Endothelial cell of umbilical vein (primary cell): Measurements from ENCODE around the gene RPL5. TPM values are rescaled to one million over a fixed set of nuclear protein-coding genes. Genes with fewer than 3 reads are reported as not detected.

ENCODE experiments used
- BruUV-seq: library from RNA; stranded (reverse); fragments of 400-500 nt; replicated peaks from 2 replicates; lab custom pipeline; 2021; lab: Mats Ljungman, UMichigan
- CTCF ChIA-PET: fragments of 300-600, 350-600 bp; sonication (Branson Sonifier 250); formaldehyde crosslinking; loops from one replicate; lab custom pipeline; 2021; ENCODE audit warnings: antibody characterized with exemption, inconsistent platforms; lab: Charles Lee
- POLR2A ChIA-PET: fragments of 300-600, 350-600 bp; sonication (Branson Sonifier 250); formaldehyde crosslinking; loops from one replicate; lab custom pipeline; 2021; ENCODE audit warnings: antibody characterized with exemption, inconsistent platforms; lab: Charles Lee
- DNase-seq: peaks from one replicate; pipeline ENCODE4 v3.0.0-alpha.2; 2011; ENCODE audit warnings: low read depth, low spot score
- FAIRE-seq: peaks from 2 replicates; lab custom pipeline; 2011; peaks lifted over from hg19 to GRCh38; lab: Jason Lieb, UNC
- H2AFZ ChIP-seq: 2 replicates; pipeline ENCODE4 v1.6.0; 2012; ENCODE audit warnings: low read depth, low read length, control low read depth, inconsistent platforms
- H3K27ac ChIP-seq: 2 replicates; pipeline ENCODE4 v1.5.1; 2011; ENCODE audit warnings: low read depth, mild to moderate bottlenecking, control low read depth, low read length, moderate library complexity; ENCODE audit not compliant: insufficient read depth
- H3K27me3 ChIP-seq, 2 experiments: 2 replicates each; pipeline versions ENCODE4 v1.6.0 to v1.6.1; 2011; ENCODE audit warnings: low read length in 2 of 2, mixed read lengths in 1 of 2; ENCODE audit not compliant: control insufficient read depth in 2 of 2, insufficient read depth in 2 of 2
- H3K36me3 ChIP-seq, 2 experiments: 2 replicates in 1 of 2; 3 replicates in 1 of 2; pipeline ENCODE4 v1.5.1; 2011; ENCODE audit warnings: low read length in 2 of 2, mild to moderate bottlenecking in 1 of 2, moderate library complexity in 1 of 2; ENCODE audit not compliant: control insufficient read depth in 2 of 2, insufficient read depth in 2 of 2; ENCODE audit errors: extremely low read depth in 1 of 2
- H3K4me1 ChIP-seq: 3 replicates; pipeline ENCODE4 v1.5.1; 2011; ENCODE audit warnings: mild to moderate bottlenecking, low read length; ENCODE audit not compliant: control insufficient read depth, insufficient read depth; ENCODE audit errors: extremely low read depth
- H3K4me2 ChIP-seq: 2 replicates; pipeline ENCODE4 v1.6.1; 2011; ENCODE audit warnings: low read length, control low read depth, mixed read lengths; ENCODE audit not compliant: insufficient read depth
- H3K4me3 ChIP-seq, 3 experiments: fragments of 200-600 bp in 1 of 3; sonication (generic), shearing (Covaris generic) in 1 of 3; replicated peaks in 1 of 3; 2 replicates each; pipeline ENCODE4 v1.5.1; 2011 to 2016; ENCODE audit warnings: control low read depth in 3 of 3, low read length in 3 of 3, mild to moderate bottlenecking in 2 of 3, inconsistent platforms in 1 of 3, low read depth in 1 of 3, moderate library complexity in 1 of 3; ENCODE audit not compliant: insufficient read depth in 1 of 3
- H3K79me2 ChIP-seq: 2 replicates; pipeline ENCODE4 v1.6.0; 2012; ENCODE audit warnings: low read length, inconsistent platforms; ENCODE audit not compliant: control insufficient read depth, insufficient read depth
- H3K9ac ChIP-seq: replicated peaks from 2 replicates; pipeline ENCODE3; 2011; ENCODE audit warnings: low read length, control low read depth; ENCODE audit not compliant: insufficient read depth; ENCODE audit errors: extremely low read depth
- H3K9me1 ChIP-seq: replicated peaks from 3 replicates; pipeline ENCODE4 v1.6.0; 2011; ENCODE audit warnings: mild to moderate bottlenecking, low read length; ENCODE audit not compliant: control insufficient read depth, insufficient read depth; ENCODE audit errors: extremely low read depth
- H3K9me3 ChIP-seq: replicated peaks from 2 replicates; pipeline ENCODE4 v1.5.1; 2012; ENCODE audit warnings: low read length, inconsistent platforms; ENCODE audit not compliant: control insufficient read depth, insufficient read depth
- H4K20me1 ChIP-seq: replicated peaks from 2 replicates; pipeline ENCODE3; 2011; ENCODE audit warnings: mild to moderate bottlenecking, low read length; ENCODE audit not compliant: control insufficient read depth, insufficient read depth; ENCODE audit errors: extremely low read depth
- CTCF ChIP-seq, 2 donors: IDR thresholded peaks; 1 replicate in 1 of 2; 2 replicates in 1 of 2; pipeline ENCODE4 v1.5.1; 2011; ENCODE audit warnings: low read length in 2 of 2, mild to moderate bottlenecking in 2 of 2, moderate library complexity in 2 of 2, control low read depth in 1 of 2, inconsistent platforms in 1 of 2, low read depth in 1 of 2; ENCODE audit not compliant: insufficient read depth in 1 of 2; ENCODE audit errors: extremely low read depth in 1 of 2
- EZH2 ChIP-seq: IDR thresholded peaks from 2 replicates; pipeline ENCODE4 v1.6.1; 2012; ENCODE audit warnings: borderline replicate concordance, low read depth, mild to moderate bottlenecking, moderate library complexity, low read length, inconsistent platforms; ENCODE audit not compliant: severe bottlenecking
- FOS ChIP-seq: IDR thresholded peaks from 2 replicates; pipeline ENCODE4 v1.6.1; 2011; ENCODE audit warnings: mild to moderate bottlenecking, low read length, moderate library complexity, borderline replicate concordance; ENCODE audit not compliant: insufficient read depth
- GATA2 ChIP-seq: IDR thresholded peaks from 2 replicates; pipeline ENCODE4 v1.7.0; 2011; ENCODE audit warnings: low read depth, mild to moderate bottlenecking, moderate library complexity, mixed read lengths, low read length; ENCODE audit not compliant: insufficient read length, insufficient read depth
- JUN ChIP-seq: IDR thresholded peaks from 2 replicates; pipeline ENCODE4 v1.6.1; 2011; ENCODE audit warnings: borderline replicate concordance, low read depth; ENCODE audit not compliant: insufficient read length, insufficient read depth
- MYC ChIP-seq: IDR thresholded peaks from one replicate; pipeline ENCODE4 v1.6.1; 2011; ENCODE audit warnings: mild to moderate bottlenecking, low read depth, low read length
- POLR2A ChIP-seq: IDR thresholded peaks from 2 replicates; pipeline ENCODE4 v1.6.1; 2012; ENCODE audit warnings: low read depth, mild to moderate bottlenecking, control low read depth, low read length
- POLR2AphosphoS5 ChIP-seq: IDR thresholded peaks from 2 replicates; pipeline ENCODE4 v1.6.1; 2012; ENCODE audit warnings: low read depth, mild to moderate bottlenecking, control low read depth, low read length, moderate library complexity; ENCODE audit not compliant: insufficient read depth
- dilution Hi-C: fragments of 300-500 bp; cut with MboI; formaldehyde crosslinking; loops from one replicate; pipeline ENCODE4 v1.15.0; 2019; ENCODE audit warnings: low sequenced_read_pairs; ENCODE audit not compliant: extremely low pct_ligation_motif_present
- intact Hi-C: fragments of 100-400 bp; cut with micrococcal nuclease; formaldehyde crosslinking; loops from one replicate; pipeline ENCODE4 v1.10.0; 2022
- polyA plus RNA-seq, 4 experiments: library from polyadenylated mRNA; depleted of rRNA in 3 of 4; stranded (reverse) in 3 of 4; unstranded in 1 of 4; fragments of >200 nt; gene quantifications; 2 replicates each; pipeline versions ENCODE4 v1.2.1 to v1.2.3, GENCODE V29; 2011 to 2012; ENCODE audit warnings: missing spikeins in 1 of 4
- total RNA-seq: library from RNA; stranded (reverse); gene quantifications from 2 replicates; pipeline ENCODE4 v1.2.3, GENCODE V29; 2021
- TF ChIP-seq, protein P1 (sequence below): IDR thresholded peaks from 2 replicates; pipeline ENCODE4 v1.6.1; 2011; ENCODE audit not compliant: insufficient read depth, insufficient read length

The RPL5 gene
- total and polyA plus RNA-seq, 2 donors (not counting 3 experiments of a cell fraction or from before 2014, with no cell fraction given): 1,109 to 1,237 TPM

DNA sequence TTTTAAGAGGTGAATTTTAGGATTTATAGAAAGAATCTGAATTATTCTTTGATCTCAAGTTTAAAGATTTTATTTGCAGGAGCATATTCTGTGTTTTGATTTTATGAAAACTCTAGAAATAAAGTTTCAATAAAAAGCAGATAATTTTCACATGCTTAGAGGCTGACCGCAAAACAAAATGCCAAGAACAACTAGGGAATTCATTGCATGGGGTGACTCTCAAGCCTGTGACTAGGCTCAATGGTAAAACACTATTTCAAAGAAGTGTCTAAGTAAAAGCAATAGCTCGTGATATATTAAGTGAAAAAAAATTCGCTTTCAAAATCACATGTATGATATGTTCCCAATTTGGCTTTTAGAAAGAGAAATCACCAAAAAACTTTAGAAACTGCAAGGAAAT lies 49.6 kb downstream of the RPL5 start:
- intact Hi-C loops: no loop called here
- dilution Hi-C loops: no loop called here
- Histone ChIP-seq H2AFZ (no peak overlapping the region), H3K9me3 (no peaks in the 10 kb centered on the region), H4K20me1 (no peaks in the 10 kb centered on the region), H3K4me1 (no peaks in the 10 kb centered on the region), H3K9ac (no peak overlapping the region), H3K27ac (no peak overlapping the region), H3K4me3 (no peak overlapping the region), H3K27me3 (peaks cover 0 to 4% of the 10 kb centered on the region in 2 experiments), H3K79me2 (no peaks in the 10 kb centered on the region), H3K9me1 (no peaks in the 10 kb centered on the region), H3K36me3 (no peaks in the 10 kb centered on the region), H3K4me2 (no peak overlapping the region)
- CTCF ChIA-PET: no interaction called here
- no peak for TF ChIP-seq EZH2
- TF ChIP-seq MYC: no peak
- TF ChIP-seq, protein P1, sequence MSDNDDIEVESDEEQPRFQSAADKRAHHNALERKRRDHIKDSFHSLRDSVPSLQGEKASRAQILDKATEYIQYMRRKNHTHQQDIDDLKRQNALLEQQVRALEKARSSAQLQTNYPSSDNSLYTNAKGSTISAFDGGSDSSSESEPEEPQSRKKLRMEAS: no peak
- TF ChIP-seq JUN: no peak
- no peak for TF ChIP-seq CTCF (IDR thresholded peaks at IDR 0.05; ENCODE audit: extremely low read depth in 1 of 2, insufficient read depth in 1 of 2, low read depth in 1 of 2, low read length in 2 of 2)
- no peak for TF ChIP-seq FOS
- TF ChIP-seq POLR2AphosphoS5: no peak
- no peak for TF ChIP-seq GATA2
- no peak for TF ChIP-seq POLR2A
- POLR2A ChIA-PET: no interaction called here
- FAIRE-seq (no peak), DNase-seq (no peak)
- no TSS peak for BruUV-seq
